RWPE1 (cell line): ENCODE measurements around the gene CASZ1.

ENCODE experiments used
- CTCF ChIA-PET: fragments of 350-600 bp; sonication (Branson Sonifier 250); formaldehyde crosslinking; extraction: SDS; loops from one replicate; lab custom pipeline; 2021; lab: Yijun Ruan, JAX
- POLR2A ChIA-PET: fragments of 400-600 bp; formaldehyde crosslinking; extraction: SDS; loops from one replicate; lab custom pipeline; 2020; ENCODE audit warnings: antibody characterized with exemption; ENCODE audit not compliant: low non-redundant PET; lab: Yijun Ruan, JAX
- DNase-seq: peaks from one replicate; pipeline ENCODE4 v3.0.0; 2012; ENCODE audit warnings: low spot score
- H3K27ac ChIP-seq: fragments of 450-650 bp; 2 replicates; pipeline ENCODE4 v1.5.1; 2017
- CTCF ChIP-seq: fragments of 450-650 bp; conservative IDR thresholded peaks from 2 replicates; pipeline ENCODE4 v1.5.1; 2017; ENCODE audit warnings: low read depth, mild to moderate bottlenecking

The CASZ1 gene

GRCh38 chr1:10814312-10814711 is 17.9 kb upstream of the CASZ1 start:
- no peak for TF ChIP-seq CTCF
- DNase-seq = no peak
- POLR2A ChIA-PET = interaction anchor here (0.5 kb wide), 1 partner anchor 205 kb away, joined by 3 read pairs; no protein-coding TSS in a partner anchor
- CTCF ChIA-PET = no interaction called here
- H3K27ac ChIP-seq = peak overlapping the region; percentile 82

- H3K27ac ChIP-seq = peak overlapping the region; percentile 82
- CTCF ChIA-PET = interaction anchor here (0.5 kb wide), 1 partner anchor 11 kb away, joined by 3 read pairs; no protein-coding TSS in a partner anchor
- no peak for TF ChIP-seq CTCF
- no peak for DNase-seq
- POLR2A ChIA-PET = no interaction called here
Measured at GRCh38 chr1:10813799-10814198, 17.4 kb upstream of the CASZ1 start.

- CTCF ChIA-PET = no interaction called here
- no peak for DNase-seq
- H3K27ac ChIP-seq = no peak overlapping the region
- POLR2A ChIA-PET = no interaction called here
- no peak for TF ChIP-seq CTCF
Measured at GRCh38 chr1:10812387-10812915, 16.0 kb upstream of the CASZ1 start.

GRCh38 chr1:10808441-10808840 is 12.0 kb upstream of the CASZ1 start:
- no peak overlapping the region for H3K27ac ChIP-seq
- DNase-seq = no peak
- ChIA-PET POLR2A (no interaction called here), CTCF (interaction anchor here (0.7 kb wide), 1 partner anchor 75 kb away, joined by 3 read pairs; no protein-coding TSS in a partner anchor)
- TF ChIP-seq CTCF = no peak

GRCh38 chr1:10806966-10807365 is 10.5 kb upstream of the CASZ1 start:
- no peak overlapping the region for H3K27ac ChIP-seq
- POLR2A ChIA-PET = no interaction called here
- CTCF ChIA-PET = interaction anchor here (1.0 kb wide), 1 partner anchor 299 kb away, joined by 3 read pairs; no protein-coding TSS in a partner anchor
- no peak for DNase-seq
- no peak for TF ChIP-seq CTCF

- ChIA-PET POLR2A (interaction anchor here (0.6 kb wide), 1 partner anchor 15 kb away, joined by 3 read pairs; no protein-coding TSS in a partner anchor), CTCF (no interaction called here)
- peak; percentile 80 for DNase-seq
- peak overlapping the region; percentile 67 for H3K27ac ChIP-seq
- no peak for TF ChIP-seq CTCF
Measured at GRCh38 chr1:10803971-10804820, 7.8 kb upstream of the CASZ1 start.
